ENCODE measurements around the gene VLDLR.
"Not testable (repeated sequence)": the region's sequence is repeated elsewhere in the genome, so short reads cannot be mapped to it uniquely, and the experiment has no call there.

Gene VLDLR

DNA sequence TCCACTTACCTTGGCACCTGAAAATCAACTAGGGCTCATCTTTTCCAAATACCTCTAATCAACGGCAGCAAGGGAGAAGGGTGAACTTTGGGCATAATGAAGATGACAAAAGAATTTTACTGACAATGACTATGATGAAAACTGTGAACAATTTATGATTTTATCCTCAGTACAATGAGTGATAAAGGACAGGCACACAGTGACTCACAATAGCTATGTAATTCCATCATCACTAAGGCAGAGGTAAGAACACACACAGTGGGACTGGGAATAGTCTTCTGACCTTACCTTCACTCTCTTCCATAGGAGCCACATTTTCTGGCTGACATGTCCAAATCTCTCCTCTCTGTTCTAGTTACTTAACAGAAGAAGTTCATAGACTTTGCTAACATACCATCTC, 69.6 kb downstream of the VLDLR start:
- TF ChIP-seq, protein P1, sequence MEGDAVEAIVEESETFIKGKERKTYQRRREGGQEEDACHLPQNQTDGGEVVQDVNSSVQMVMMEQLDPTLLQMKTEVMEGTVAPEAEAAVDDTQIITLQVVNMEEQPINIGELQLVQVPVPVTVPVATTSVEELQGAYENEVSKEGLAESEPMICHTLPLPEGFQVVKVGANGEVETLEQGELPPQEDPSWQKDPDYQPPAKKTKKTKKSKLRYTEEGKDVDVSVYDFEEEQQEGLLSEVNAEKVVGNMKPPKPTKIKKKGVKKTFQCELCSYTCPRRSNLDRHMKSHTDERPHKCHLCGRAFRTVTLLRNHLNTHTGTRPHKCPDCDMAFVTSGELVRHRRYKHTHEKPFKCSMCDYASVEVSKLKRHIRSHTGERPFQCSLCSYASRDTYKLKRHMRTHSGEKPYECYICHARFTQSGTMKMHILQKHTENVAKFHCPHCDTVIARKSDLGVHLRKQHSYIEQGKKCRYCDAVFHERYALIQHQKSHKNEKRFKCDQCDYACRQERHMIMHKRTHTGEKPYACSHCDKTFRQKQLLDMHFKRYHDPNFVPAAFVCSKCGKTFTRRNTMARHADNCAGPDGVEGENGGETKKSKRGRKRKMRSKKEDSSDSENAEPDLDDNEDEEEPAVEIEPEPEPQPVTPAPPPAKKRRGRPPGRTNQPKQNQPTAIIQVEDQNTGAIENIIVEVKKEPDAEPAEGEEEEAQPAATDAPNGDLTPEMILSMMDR (IDR thresholded peaks at IDR 0.05), result no peak
- DNase-seq (ENCODE audit: low spot score), result no peak
- Histone ChIP-seq H3K27ac (no peak overlapping the region), H3K4me3 (no peak overlapping the region)

DNA sequence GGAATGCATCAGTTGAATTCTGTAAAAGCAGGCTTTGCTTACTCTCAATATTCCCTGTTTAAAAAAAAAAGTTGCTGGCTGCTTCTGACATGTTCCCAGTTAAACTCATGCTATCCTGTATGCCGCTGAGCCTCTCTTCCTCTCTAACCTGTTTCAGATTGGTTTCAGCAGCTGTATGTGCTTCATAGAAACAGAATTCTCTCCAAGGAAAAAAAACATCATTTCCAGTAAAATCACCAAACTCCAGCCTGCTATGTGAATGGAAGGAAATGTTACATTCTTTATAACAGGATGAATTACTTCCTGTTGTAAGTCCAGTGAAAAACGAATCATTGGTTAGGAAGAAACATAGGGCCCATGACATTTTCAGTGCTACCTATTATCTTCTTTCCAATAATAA, 70.0 kb downstream of the VLDLR start:
- TF ChIP-seq, protein P1 (IDR thresholded peaks at IDR 0.05), result no peak

DNA sequence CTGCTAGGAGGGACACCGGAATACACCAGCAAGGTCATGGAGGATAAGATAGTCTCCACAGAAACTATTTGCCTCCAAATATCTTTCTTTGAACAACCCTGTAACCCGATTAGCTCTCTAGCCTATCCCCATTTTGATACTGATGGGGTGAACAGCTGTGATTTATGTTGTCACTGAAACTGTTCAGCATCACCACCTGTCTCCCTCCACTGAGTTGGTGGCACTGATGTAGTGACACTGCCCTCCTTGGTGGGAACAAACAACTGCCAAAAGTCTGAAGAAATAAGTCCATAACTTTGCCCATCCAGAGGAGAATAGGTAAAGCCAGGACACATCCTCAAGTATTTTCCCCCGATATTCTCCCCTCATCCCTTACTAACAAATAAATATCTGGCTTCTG, 71.5 kb downstream of the VLDLR start:
- no peak overlapping the region for H3K27ac ChIP-seq
- no peak for DNase-seq (ENCODE audit: low spot score)
- TF ChIP-seq, protein P1 (IDR thresholded peaks at IDR 0.05), result no peak
- H3K4me3 ChIP-seq, result no peak overlapping the region

More for the DNA sequence above, 70.0 kb downstream of the VLDLR start:
- no peak for DNase-seq (ENCODE audit: low spot score)
- Histone ChIP-seq H3K27ac (no peak overlapping the region), H3K4me3 (no peak overlapping the region)

DNA sequence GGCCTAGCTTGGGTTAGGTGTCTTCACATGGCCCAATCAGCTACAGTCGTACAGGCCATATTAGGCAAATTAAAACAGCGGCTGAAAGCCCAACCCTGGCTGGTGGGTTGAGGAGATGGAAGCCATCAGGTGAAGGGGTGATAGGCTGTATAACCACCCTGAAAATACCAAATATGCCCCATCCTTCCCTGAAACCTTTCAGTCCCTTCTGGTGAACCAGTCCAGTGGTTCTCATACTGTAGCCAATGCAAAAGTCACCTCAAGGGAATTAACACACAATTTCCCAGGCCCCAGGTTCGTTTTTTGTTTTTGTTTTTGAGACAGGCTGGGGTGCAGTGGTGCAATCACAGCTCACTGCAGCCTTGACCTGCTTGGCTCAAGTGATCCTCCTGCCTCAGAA, 75.9 kb downstream of the VLDLR start:
- no peak for DNase-seq (ENCODE audit: low spot score)
- no peak overlapping the region for H3K4me3 ChIP-seq
- TF ChIP-seq, protein P1 (IDR thresholded peaks at IDR 0.05), result no peak
- H3K27ac ChIP-seq, result no peak overlapping the region

DNA sequence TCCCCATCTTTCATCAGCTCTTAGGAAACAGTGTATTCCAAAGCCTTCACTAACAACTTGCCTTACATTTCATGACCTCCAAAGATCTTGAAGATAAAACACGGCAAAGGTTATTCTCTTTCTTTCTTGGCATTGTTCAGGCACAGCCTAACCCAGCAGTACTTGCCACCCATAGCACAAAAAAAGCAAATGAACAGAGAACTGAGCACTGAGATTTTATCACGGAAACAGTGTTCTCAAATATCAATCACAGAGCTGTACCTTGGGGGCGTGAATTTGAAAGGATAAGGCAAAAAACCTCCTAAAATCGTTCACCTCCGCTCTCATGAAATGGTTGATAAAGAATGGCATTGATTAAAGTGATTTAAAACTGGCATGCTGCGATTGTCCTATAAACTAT, 78.8 kb downstream of the VLDLR start:
- TF ChIP-seq, protein P1 (IDR thresholded peaks at IDR 0.05), result no peak
- Histone ChIP-seq H3K27ac (no peak overlapping the region), H3K4me3 (no peak overlapping the region)
- DNase-seq (ENCODE audit: low spot score), result no peak

DNA sequence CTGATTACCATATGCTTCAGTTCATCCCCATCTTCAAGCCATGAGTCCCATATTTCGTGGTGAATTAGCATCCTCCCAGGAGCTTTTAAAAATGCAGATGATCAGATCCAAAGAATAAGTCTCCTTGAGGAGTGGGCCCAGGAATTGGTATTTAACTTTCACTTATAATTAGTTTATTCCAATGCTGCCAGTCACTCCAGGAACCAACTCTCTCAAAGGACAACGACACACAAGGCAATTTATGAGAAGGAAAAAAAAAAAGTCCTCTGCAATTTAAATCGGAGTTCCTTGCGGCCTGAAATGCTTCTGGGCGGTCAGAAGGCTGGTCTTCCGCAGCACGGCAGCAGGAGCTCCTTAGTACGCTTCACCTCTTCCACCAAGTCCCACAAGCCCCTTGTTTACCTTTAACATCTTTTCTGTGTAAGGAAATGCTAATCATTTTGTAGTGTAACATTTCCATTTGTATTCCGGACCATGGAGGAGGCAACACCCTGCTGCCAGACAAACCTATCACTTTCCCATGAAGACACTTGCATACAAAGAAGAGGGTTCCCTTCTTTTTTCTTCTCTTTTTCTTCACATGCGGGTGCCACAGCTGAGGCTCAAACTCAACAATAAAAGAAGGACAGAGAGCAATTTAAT, 79.4 kb downstream of the VLDLR start:
- TF ChIP-seq, protein P1 (IDR thresholded peaks at IDR 0.05), result no peak
- DNase-seq (ENCODE audit: low spot score), result no peak

DNA sequence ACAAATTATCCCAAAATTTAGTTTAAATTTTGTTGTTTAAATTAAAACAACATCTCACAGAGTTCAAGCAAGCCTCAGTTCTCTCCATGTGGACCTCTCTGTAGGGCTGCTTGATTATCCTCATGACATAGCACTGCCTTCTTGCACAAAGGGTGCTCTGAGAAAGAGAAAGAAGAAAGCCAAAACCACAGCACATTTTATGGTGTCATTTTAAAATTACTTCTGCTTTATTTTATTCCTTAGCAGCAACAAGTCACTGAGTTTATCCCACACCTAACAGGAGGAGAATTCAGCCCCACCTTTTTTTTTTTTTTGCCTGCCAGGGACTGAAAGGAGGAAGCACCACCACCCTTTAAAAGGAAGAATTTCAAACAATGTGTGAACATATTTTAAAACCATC, 82.9 kb downstream of the VLDLR start:
- H3K4me3 ChIP-seq, result no peak overlapping the region
- TF ChIP-seq, protein P1 (IDR thresholded peaks at IDR 0.05), result no peak
- H3K27ac ChIP-seq, result no peak overlapping the region
- no peak for DNase-seq (ENCODE audit: low spot score)

More for the DNA sequence above, 79.4 kb downstream of the VLDLR start:
- Histone ChIP-seq H3K4me3 (no peak overlapping the region), H3K27ac (no peak overlapping the region)

DNA sequence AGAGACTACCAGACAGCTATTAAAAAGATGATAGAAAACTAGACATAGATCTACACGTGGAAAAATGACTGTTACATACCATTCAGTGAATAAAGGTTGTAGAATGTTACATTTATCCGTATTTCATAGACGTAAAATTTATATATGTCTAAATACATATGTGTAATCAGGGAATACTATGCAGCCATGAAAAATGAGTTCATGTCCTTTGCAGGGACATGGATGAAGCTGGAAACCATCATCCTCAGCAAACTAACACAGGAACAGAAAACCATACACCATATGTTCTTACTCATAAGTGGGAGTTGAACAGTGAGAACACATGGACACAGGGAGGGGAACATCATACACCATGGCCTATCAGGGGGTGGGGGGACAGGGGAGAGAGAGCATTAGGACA, 85.7 kb downstream of the VLDLR start:
- not testable (repeated sequence) for H3K4me3 ChIP-seq; DNase-seq (ENCODE audit: low spot score); H3K27ac ChIP-seq
